ENCODE data around the gene GLRX.

GLRX gene

DNA sequence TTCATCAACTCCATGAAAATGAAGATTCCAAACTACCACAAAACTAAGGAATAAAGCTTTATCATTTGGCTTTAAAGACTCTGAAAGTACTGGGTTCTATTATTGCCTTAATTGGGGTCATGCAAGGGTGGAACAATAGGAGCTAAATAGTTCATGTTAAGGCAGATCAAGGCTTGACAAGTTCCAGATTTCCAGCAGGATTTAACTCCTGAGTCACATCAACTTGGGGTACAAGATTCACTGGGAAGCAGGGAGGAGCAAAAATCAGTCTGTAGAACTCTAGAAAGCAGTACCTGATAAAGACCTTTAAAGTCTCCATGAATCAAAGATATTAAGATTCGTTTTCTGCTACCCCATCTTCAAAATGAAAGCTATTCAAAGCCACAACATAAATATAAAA, 41.9 kb upstream of the GLRX start:
- no peak overlapping the region for H3K27ac ChIP-seq
- no peak for TF ChIP-seq ZFX (IDR thresholded peaks at IDR 0.05; ENCODE audit: borderline replicate concordance)
- TF ChIP-seq, protein P1, sequence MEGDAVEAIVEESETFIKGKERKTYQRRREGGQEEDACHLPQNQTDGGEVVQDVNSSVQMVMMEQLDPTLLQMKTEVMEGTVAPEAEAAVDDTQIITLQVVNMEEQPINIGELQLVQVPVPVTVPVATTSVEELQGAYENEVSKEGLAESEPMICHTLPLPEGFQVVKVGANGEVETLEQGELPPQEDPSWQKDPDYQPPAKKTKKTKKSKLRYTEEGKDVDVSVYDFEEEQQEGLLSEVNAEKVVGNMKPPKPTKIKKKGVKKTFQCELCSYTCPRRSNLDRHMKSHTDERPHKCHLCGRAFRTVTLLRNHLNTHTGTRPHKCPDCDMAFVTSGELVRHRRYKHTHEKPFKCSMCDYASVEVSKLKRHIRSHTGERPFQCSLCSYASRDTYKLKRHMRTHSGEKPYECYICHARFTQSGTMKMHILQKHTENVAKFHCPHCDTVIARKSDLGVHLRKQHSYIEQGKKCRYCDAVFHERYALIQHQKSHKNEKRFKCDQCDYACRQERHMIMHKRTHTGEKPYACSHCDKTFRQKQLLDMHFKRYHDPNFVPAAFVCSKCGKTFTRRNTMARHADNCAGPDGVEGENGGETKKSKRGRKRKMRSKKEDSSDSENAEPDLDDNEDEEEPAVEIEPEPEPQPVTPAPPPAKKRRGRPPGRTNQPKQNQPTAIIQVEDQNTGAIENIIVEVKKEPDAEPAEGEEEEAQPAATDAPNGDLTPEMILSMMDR (IDR thresholded peaks at IDR 0.05) = no peak

- TF ChIP-seq, protein P1 (IDR thresholded peaks at IDR 0.05) = no peak
- no peak for TF ChIP-seq ZFX (IDR thresholded peaks at IDR 0.05; ENCODE audit: borderline replicate concordance)
- H3K27ac ChIP-seq = no peak overlapping the region
Measured at GRCh38 chr5:95863383-95863757, 40.8 kb upstream of the GLRX start.

DNA sequence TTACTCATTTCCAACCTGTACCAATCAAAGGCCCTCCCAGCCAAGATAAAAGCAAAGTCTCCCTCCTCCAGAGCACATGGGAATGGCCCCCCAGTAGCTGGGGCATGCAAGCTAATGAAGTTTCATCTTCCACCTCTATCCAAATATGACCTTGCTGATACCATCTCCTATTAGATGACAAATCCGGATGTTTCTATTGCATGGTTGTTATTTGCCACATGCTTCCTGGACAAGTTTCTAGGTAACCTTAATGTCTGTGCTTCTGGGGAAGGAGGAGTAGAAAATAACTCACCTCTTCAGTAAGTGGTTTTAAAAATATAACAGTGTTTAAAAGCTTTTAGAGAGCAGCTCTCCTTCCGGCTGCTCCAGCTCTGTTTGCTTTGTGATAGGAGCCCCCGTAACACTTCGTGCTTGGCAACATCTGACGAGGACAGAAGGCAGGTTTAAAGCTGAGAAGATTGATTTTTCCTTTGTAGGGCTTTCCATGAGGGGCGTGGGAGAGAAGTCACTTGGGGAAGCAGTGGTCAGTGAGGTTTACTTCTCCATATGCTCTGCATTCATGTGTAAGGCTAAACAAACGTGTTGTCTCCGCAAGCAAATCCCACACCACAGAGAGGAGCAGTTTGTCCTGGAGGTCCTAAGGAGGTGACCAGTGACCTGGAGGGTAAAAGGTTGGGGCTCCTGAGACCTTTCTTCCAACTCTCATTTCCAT, 40.3 kb upstream of the GLRX start:
- H3K27ac ChIP-seq = no peak overlapping the region
- TF ChIP-seq, protein P1 (IDR thresholded peaks at IDR 0.05) = no peak
- TF ChIP-seq ZFX (IDR thresholded peaks at IDR 0.05; ENCODE audit: borderline replicate concordance) = no peak

DNA sequence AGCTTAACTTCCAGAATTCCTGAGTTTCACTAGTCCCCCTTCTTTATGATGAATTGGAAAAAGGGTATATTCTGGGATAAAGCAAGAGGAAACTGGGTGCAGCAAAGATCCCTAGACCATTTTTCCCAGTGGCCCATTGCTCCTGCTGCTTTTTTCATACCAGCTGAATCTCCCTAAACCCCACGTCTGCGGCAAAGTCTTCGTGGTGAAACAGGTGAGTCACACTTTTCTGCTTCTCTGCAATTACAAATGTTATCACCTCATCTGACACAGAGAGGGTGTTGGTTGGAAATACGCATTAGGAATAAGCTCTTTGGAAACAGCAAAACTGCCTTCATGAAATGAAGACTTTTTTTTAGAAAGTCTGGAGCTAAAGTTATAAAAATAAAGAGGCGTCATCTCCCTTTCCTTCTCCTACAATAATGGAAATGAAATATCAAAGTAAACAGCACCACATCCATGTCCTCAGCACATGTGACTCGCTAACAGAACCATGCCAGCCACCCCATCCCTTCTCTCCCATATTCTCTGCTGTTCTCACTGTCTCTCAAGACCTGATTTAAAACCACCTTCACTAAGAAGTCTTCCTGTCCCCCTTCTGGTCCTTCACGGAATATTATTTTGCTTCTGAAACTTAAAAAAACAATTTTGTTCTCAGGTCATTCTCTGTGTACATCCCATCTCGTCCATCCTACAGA, 39.5 kb upstream of the GLRX start:
- H3K27ac ChIP-seq = no peak overlapping the region

GRCh38 chr5:95861221-95861863, 38.8 kb upstream of the GLRX start:
- no peak overlapping the region for H3K27ac ChIP-seq

More for the DNA sequence above, 39.5 kb upstream of the GLRX start:
- no peak for TF ChIP-seq ZFX (IDR thresholded peaks at IDR 0.05; ENCODE audit: borderline replicate concordance)
- TF ChIP-seq, protein P1 (IDR thresholded peaks at IDR 0.05) = no peak

GRCh38 chr5:95859661-95860060, 37.1 kb upstream of the GLRX start:
- no peak overlapping the region for H3K27ac ChIP-seq
- TF ChIP-seq, protein P1 (IDR thresholded peaks at IDR 0.05) = no peak
- TF ChIP-seq ZFX (IDR thresholded peaks at IDR 0.05; ENCODE audit: borderline replicate concordance) = no peak

More at GRCh38 chr5:95861221-95861863, 38.8 kb upstream of the GLRX start:
- TF ChIP-seq, protein P1 (IDR thresholded peaks at IDR 0.05) = no peak
- no peak for TF ChIP-seq ZFX (IDR thresholded peaks at IDR 0.05; ENCODE audit: borderline replicate concordance)

Measured in 22Rv1 (cell line).